NCI-H2196 treated with DMSO at 0.1 percent for 48 hours (cell line): ENCODE measurements around the gene MX1.

Source experiments
- DNase-seq: peaks from one replicate; lab custom pipeline; 2025; ENCODE audit not compliant: unreplicated experiment; lab: John Stamatoyannopoulos, UW

Gene MX1, protein sequence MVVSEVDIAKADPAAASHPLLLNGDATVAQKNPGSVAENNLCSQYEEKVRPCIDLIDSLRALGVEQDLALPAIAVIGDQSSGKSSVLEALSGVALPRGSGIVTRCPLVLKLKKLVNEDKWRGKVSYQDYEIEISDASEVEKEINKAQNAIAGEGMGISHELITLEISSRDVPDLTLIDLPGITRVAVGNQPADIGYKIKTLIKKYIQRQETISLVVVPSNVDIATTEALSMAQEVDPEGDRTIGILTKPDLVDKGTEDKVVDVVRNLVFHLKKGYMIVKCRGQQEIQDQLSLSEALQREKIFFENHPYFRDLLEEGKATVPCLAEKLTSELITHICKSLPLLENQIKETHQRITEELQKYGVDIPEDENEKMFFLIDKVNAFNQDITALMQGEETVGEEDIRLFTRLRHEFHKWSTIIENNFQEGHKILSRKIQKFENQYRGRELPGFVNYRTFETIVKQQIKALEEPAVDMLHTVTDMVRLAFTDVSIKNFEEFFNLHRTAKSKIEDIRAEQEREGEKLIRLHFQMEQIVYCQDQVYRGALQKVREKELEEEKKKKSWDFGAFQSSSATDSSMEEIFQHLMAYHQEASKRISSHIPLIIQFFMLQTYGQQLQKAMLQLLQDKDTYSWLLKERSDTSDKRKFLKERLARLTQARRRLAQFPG

DNA sequence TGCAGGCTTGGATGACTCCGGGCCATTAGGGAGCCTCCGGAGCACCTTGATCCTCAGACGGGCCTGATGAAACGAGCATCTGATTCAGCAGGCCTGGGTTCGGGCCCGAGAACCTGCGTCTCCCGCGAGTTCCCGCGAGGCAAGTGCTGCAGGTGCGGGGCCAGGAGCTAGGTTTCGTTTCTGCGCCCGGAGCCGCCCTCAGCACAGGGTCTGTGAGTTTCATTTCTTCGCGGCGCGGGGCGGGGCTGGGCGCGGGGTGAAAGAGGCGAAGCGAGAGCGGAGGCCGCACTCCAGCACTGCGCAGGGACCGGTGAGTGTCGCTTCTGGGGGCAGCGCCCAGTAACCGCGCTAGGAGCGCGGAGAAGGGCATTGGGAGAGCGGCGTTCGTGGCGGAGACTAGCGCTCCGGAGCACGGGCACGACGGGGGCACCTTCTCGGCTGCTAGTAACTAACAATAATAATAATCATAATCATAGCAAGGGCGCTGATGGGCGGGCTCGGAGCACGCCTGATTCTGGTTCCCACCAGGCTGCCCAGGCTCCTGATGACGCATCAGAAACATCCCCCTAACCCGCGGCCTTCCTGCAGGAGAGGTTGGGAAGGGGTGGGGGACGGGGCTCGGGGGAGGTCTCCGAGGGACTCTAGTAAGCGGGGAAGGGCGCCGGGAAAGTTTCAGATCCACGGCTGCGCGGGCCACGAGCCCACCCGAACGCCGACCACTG is at the start of gene MX1:
Gene MX1, plus strand, starts transcription at position 286 of the 722 bp plus-strand sequence. CDS start 5,832 bp downstream, outside the sequence.
- DNase-seq = no peak

DNA sequence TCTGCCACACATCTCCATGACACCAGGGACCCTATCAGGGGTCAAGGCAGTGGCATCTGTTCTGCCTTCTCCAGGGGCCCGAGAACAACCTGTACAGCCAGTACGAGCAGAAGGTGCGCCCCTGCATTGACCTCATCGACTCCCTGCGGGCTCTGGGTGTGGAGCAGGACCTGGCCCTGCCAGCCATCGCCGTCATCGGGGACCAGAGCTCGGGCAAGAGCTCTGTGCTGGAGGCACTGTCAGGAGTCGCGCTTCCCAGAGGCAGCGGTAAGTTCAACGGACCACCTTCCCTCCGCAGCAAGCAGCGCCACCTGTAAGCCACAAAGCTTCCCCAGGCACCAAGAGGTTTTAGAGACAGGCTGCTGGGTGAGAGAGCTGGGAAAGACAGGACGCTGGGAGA is 48.3 kb upstream of the MX1 start:
- DNase-seq = no peak

DNA sequence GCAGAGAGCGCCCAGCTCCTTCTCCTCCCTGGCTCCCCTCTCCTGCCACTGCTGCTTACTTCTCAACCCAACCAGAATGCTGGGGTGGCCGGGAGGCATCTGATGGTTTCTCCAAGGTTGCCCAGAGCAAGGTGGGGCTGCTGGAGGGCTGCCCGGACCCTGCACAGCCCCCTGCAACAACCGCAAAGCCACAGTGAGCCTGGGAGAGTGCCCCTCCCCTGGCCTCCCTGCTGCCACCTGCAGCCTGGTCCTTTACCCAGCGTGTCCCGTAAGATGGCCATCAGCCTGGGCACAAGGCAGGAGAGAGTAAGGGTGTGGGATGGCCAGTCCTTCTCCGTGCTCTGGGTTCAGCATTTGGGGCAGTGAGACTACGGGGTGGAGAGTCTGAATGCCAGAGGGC is 47.2 kb upstream of the MX1 start:
- DNase-seq = no peak

DNA sequence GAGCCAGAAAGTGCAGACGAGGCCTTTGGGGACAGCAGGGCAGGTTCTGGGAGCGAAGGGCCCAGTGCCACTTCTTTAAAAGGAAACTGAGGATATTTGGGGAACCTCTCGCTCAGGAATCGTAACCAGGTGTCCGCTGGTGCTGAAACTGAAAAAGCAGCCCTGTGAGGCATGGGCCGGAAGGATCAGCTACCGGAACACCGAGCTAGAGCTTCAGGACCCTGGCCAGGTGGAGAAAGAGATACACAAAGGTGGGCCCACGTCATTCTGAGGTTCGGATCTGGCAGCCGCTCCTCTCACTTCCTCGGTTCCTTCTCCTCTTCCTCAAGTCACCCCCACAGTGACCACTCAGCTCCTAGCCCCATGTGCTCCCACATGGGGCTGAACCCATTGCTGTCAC is 46.1 kb upstream of the MX1 start:
- DNase-seq = no peak

DNA sequence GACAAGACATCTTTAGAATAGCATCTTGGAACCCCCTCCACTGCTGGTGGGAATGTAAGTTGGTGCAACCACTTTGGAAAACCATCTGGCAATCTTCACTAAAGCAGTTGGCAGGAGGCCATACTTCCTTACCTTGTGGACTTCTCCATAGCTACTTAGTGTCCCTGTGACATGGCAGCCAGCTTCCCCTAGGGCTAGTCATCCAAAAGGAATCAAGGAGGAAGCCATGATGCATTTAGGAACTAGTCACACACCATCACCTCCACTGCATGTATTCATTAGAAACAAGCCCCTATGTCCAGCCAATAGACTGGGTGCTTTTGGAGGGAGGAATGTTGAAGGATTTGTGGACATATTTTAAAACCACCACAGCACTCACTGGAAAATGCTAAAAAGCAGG is 44.3 kb upstream of the MX1 start:
- DNase-seq = no peak

DNA sequence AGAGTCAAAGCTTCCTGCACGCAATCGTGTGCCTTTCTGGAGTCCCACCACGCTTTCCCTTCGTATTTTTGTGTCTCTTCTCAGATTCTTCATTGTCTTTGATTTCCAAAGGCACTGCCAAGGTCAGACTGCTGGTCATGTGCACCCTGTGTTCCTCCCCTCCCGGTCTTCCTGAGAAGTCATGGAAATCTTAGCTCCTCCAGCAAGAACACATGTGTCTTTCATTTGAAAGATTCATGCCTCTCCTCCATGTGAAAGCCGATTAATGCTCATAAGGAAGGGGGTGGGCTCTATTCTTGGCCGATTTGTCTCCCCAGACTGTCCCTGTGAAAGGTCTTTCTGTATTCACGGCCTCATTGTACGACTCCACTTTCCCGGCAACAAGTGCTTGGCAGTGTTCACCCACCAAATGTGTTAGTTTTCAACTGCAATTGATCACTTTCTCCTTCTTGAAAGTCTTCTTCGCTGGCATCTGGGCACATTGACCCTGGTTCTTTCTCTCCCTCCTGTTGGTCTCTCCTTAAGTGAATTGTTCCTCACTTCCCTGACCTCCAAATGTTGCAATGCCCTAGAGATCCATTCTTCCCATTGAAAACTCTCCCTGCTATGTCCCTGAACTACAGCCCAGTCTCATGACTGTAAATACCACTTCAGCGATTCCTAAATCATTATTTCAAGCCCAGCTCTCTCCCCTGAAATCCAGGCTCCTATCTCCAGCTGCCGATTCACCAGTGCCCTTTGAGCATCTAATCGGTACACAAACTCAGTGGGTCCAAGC is 38.8 kb upstream of the MX1 start:
- DNase-seq = no peak

DNA sequence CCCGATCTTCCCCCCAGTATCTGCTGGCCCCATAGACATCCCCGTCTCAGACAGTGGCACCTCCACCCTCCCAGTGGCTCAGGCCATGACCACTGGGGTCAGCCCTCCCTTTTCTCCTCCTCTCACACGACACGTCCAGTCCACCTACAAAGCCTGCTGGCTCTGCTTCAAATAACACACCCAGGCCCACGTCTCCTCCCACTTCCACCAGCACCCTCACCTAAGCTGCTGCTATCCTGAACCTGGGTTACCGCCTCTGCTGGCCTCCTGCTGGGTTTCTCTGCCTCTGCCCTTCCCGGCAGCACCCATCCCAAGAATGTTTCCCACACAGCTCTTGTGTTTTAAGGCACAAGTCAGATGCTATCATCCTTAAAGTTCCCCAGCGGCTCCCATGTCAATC is 38.2 kb upstream of the MX1 start:
- DNase-seq = no peak

DNA sequence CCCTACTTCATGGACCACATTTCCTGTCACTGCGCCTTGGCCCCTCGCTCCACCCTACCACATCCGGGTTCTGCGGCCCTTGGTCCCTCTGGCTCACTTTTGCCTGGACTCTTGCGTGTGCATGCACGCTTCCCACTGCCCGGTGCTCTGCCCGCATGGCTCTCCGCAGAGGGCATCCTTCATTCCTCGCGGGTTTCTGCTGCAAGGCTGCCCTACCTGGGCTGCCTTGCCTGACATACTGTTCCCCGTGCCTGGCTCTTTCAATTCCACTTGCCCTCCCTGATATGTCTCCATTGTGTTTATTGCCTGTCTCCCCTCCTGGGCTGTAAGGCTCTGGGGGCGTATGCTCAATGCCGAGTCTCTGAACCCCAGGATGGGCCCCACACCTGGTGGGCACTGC is 37.8 kb upstream of the MX1 start:
- DNase-seq = no peak

DNA sequence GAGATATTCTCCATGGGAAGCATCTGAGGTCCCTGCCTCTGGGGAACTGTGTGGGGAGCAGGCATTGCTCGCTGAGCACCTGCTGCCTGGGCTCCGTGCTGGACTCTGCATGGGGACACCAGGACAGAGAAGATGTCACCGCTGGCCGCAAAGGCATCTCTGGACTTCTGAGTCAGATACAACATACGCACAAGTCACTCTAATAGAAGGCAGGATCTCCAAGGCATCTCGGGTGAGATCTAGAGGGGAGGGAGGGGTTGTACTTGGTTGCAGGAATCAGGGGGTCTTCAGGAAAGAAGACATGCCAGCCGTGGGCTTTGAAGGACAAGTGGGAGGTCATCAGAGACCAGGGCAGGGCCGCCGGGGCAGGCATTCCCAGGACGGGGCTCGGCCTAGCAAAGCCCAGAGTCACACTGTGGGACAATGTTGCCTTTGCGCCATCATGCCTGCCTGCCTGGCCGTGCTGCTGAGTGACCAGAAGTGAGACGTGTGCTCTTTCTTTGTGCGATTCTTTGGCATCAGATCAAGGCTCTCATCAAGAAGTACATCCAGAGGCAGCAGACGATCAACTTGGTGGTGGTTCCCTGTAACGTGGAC is 35.9 kb upstream of the MX1 start:
- DNase-seq = no peak

DNA sequence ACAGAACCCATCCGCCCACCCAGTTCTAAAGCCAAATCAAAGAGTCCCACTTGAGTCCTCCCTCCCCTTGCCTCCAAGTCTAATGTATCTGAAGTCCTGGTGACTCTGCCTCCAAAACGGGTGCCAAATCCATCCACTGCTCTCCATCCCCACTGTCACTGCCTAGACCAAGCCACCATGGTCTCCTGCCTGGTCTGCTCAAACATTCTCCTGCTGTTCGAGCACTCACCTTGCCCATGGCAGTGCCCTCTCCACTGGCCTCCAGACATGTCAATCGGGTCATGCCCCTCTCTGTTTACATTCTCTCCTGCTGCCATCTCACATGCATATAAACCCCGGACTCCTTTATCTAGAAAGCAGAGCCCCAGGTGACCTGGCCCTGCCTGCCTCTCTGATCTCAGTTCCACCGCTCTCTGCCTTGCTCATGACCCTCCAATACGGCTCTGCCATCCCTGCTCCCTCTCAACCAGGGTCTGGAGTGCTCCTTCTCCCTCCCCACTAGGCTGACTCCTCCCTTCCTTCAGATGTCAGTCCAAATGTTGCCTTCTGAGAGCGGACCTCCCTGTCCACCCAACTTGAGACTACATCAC is 32.1 kb upstream of the MX1 start:
- DNase-seq = no peak

DNA sequence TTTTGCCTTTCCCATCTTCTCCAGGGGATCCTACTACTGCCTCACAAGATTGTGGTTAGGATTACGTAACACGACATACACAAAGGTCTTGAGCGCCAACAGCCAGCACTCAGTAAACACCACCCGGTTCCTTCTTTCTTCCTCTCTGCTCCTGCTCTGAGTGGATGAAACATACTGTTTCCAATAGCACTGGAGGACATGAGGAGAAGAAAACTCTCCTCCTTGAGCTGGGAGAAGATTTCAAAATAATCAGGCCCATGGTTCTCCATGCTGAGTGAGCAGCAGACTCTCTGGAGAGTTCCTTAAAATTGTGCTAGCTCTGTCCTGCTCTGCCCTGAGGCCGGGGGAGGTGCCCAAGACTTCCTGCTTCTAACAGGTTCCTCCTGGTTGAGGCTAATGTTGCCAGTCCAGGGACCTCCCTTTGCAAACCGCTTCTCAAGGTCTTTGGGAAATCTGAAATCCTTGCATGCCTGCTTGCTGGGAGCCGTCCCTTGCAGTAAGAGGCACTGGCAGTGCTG is 29.4 kb upstream of the MX1 start:
- DNase-seq = no peak

DNA sequence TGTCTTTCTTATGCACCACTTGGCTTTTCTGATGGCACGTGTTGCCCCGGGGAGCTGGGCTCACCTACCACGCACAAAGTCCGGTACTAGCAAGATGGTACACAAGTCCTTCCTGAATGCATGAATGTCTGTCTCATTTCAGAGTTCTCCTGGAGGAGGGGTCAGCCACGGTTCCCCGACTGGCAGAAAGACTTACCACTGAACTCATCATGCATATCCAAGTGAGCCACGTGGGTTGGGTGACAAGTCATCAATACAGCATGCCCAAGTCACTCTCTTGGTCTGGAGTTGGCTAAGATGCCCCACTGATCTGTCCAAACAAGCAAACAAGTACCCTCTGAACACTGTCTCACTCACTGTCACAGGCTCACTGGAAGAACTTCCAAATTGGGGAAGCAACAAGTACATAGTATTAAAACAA is 28.6 kb upstream of the MX1 start:
- no peak for DNase-seq

DNA sequence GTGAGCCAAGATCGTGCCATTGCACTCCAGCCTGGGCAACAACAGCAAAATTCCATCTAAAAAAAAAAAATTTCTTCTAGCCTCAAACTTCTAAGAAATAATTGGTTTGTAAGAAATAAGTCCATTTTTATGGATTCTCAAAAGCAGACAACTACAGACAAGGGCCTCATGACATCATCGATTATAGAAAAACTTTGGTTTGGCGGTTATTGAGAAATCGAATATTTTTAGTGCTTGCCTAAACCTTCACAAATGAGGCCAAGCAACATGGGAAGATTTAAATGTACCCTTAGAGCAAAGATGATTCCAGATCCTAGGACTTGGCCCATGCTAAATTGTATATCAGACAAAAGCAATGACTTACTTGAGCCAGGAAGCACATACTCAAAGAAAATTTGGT is 27.8 kb upstream of the MX1 start:
- no peak for DNase-seq

DNA sequence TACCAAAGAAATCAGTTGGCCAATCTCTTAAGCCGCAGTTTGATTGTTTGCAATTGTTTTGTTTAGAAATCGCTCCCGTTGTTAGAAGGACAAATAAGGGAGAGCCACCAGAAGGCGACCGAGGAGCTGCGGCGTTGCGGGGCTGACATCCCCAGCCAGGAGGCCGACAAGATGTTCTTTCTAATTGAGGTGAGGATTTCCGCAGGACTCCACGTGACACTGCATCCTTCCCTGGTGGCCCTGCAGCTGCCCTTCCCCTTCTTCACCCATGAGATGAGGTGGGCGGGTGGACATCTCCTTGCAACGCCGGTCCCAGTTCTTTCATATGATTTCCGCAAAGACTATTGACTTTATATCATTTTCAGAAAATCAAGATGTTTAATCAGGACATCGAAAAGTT is 27.2 kb upstream of the MX1 start:
- DNase-seq = no peak

DNA sequence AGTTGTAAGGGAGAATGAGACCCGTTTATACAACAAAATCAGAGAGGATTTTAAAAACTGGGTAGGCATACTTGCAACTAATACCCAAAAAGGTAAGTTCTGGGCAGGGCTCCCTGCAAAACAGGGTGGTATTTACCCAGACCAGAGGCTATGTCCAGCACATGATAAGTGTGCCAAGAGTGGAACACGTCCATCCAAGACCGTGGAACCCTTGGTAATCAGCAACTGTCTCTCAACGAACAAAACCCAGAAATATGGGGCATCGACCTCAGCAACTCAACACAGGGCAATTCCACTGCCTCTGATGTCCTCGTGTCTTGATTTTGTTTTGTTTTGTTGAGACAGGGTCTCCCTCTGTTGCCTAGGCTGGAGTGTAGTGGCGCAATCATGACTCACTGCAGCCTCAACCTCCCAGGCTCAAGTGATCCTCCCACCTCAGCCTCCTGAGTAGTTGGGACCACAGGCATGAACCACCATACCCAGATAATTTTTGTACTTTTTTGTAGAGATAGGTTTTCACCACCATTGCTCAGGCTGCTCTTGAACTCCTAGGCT is 26.7 kb upstream of the MX1 start:
- DNase-seq = no peak

DNA sequence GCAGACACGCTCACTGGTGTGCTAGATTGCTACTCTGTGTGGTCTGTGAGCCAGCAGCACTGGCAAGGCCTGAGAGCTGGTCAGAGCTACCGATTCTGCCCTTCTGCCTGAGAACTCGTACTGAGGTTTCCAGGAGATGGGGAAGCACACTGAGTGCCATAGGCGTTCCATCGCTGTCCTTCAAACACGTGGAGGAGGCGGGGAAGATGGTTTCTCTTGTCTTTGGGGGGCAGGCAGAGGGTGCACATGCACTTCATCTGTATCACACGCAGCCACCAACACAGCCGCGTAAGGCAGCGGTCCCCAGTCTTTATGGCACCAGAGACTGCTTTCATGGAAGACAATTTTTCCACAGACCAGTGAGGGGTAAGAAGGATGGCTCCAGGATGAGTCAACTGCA is 23.8 kb upstream of the MX1 start:
- no peak for DNase-seq

DNA sequence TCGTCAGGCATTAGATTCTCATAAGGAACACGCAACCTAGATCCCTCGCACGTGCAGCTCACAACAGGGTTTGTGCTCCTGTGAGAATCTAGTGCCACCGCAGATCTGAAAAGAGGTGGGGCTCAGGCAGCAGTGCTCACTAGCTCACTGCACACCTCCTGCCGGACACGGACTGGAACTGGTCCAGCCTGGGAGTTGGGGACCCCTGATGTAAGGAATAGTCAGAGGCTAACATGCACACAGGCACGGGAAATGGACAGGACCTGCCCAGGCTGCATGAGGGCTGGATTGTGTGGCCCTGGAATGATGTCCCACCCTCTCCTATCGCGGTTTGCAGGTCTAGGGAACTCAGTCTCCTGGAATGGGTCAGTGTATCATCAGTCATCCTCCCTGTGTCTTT is 23.2 kb upstream of the MX1 start:
- DNase-seq = no peak

DNA sequence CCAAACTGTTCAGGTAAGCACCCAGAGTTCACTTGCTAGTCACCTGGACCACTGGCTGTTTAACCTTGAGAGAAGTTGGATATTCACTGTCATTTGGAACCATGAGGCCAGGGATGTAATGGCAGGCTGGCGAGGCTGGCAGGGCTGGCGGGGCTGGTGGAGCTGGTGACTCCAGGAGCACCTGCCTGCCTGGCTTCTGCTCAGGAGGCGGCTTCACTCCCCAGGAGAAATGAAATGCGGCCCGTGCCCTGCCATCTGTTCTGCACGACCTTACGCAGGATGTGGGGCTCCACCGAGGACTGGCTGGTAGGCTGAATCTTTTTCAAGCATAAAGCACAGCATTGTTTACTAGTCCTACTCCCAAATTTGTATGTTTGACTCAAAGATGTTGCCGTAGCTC is 22.7 kb upstream of the MX1 start:
- no peak for DNase-seq

DNA sequence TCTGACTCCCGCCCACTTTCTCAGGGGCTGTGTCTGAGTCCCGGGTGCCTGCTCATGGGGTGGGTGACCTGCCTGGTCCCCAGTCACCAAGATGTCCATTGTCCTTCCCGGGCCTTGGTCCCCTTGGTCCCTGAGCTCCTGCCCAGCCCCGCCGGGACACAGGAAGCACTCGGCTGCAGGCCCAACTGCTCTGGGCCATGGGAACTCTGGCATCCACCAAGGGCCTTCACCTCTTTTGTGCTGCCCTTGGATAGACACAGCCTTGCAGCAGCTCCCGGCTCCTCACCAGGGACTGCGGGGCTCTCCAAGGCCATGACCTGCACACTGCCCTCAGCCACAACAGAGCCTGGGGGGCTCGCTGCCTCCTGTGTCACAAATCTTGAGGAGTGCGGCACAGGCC is 22.1 kb upstream of the MX1 start:
- no peak for DNase-seq

DNA sequence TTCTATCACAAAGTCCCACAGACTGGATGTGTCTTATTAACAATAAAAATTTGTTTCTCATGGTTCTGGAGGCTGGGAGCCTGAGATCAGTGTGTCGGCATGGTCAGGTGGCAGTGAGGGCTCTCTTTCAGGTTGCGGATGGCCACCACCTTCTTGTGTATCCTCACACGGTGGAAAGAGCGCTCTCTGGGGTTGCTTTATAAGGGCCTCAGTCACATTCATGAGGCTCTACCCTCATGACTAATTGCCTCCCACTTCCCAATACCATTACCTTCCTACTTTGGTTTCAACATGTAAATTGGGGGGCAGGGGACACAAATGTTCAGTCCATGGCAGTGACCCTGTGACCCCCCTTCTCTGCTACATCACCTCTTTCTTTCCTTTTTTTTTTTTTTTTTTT is 20.7 kb upstream of the MX1 start:
- DNase-seq = no peak
